Measurements from ENCODE around the gene PLA2G2E.

The PLA2G2E gene

GRCh38 chr1:19877821-19878636 lies 45.4 kb downstream of the PLA2G2E start:
- TF ChIP-seq SPI1 (IDR thresholded peaks at IDR 0.05; ENCODE audit: low read depth, low read length) (no peak), POU2F2 (IDR thresholded peaks at IDR 0.05; ENCODE audit: low read depth, low read length) (peak; percentile 76)
- FAIRE-seq = no peak
- no peak for DNase-seq (ENCODE audit: insufficient read length, low spot score)

GRCh38 chr1:19877181-19877750 lies 46.2 kb downstream of the PLA2G2E start:
- DNase-seq (ENCODE audit: insufficient read length, low spot score) = no peak
- FAIRE-seq = no peak

GRCh38 chr1:19872190-19872589 lies 51.2 kb downstream of the PLA2G2E start:
- no peak for FAIRE-seq

More at GRCh38 chr1:19877181-19877750, 46.2 kb downstream of the PLA2G2E start:
- TF ChIP-seq POLR2A (IDR thresholded peaks at IDR 0.05; ENCODE audit: low read depth, low read length) = no peak
- TF ChIP-seq TAF1 (IDR thresholded peaks at IDR 0.05; ENCODE audit: low read depth, low read length) = no peak
- no peak for TF ChIP-seq POU2F2 (IDR thresholded peaks at IDR 0.05; ENCODE audit: low read depth, low read length)
- no peak for TF ChIP-seq PAX5 (IDR thresholded peaks at IDR 0.05; ENCODE audit: insufficient read depth, low read length, severe bottlenecking)
- TF ChIP-seq SPI1 (IDR thresholded peaks at IDR 0.05; ENCODE audit: low read depth, low read length) = no peak
- no peak for TF ChIP-seq POLR2AphosphoS5 (IDR thresholded peaks at IDR 0.05; ENCODE audit: low read depth, low read length)

More at GRCh38 chr1:19872190-19872589, 51.2 kb downstream of the PLA2G2E start:
- no peak for DNase-seq (ENCODE audit: insufficient read length, low spot score)
- TF ChIP-seq POU2F2 (IDR thresholded peaks at IDR 0.05; ENCODE audit: low read depth, low read length) (no peak), PAX5 (IDR thresholded peaks at IDR 0.05; ENCODE audit: insufficient read depth, low read length, severe bottlenecking) (no peak), POLR2A (IDR thresholded peaks at IDR 0.05; ENCODE audit: low read depth, low read length) (no peak), TAF1 (IDR thresholded peaks at IDR 0.05; ENCODE audit: low read depth, low read length) (no peak), SPI1 (IDR thresholded peaks at IDR 0.05; ENCODE audit: low read depth, low read length) (no peak), POLR2AphosphoS5 (IDR thresholded peaks at IDR 0.05; ENCODE audit: low read depth, low read length) (no peak)

Measured in GM12891 (cell line).